Measurements from ENCODE around the gene BMAL1.

DNA sequence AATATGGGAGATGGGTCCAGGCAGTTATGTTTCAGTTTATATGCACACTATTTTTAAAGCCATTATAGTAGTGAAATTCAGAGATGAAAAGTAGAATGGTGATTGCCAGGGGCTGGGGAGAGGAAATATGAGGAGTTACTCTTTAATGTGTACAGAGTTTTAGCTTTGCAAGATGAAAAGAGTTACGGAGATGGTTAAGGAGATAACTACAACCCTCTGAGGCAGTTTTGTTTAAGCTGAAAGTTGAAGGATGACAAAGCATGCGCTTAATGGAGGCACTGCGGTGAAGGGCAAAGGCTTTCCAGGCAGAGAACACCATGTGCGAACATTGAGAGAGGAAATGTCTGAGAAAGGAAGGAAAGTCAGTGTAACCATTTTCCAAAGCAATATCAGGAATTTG is 18.2 kb upstream of the BMAL1 start:
- TF ChIP-seq, protein P1, sequence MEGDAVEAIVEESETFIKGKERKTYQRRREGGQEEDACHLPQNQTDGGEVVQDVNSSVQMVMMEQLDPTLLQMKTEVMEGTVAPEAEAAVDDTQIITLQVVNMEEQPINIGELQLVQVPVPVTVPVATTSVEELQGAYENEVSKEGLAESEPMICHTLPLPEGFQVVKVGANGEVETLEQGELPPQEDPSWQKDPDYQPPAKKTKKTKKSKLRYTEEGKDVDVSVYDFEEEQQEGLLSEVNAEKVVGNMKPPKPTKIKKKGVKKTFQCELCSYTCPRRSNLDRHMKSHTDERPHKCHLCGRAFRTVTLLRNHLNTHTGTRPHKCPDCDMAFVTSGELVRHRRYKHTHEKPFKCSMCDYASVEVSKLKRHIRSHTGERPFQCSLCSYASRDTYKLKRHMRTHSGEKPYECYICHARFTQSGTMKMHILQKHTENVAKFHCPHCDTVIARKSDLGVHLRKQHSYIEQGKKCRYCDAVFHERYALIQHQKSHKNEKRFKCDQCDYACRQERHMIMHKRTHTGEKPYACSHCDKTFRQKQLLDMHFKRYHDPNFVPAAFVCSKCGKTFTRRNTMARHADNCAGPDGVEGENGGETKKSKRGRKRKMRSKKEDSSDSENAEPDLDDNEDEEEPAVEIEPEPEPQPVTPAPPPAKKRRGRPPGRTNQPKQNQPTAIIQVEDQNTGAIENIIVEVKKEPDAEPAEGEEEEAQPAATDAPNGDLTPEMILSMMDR (IDR thresholded peaks at IDR 0.05), result no peak
- TF ChIP-seq, protein P2, sequence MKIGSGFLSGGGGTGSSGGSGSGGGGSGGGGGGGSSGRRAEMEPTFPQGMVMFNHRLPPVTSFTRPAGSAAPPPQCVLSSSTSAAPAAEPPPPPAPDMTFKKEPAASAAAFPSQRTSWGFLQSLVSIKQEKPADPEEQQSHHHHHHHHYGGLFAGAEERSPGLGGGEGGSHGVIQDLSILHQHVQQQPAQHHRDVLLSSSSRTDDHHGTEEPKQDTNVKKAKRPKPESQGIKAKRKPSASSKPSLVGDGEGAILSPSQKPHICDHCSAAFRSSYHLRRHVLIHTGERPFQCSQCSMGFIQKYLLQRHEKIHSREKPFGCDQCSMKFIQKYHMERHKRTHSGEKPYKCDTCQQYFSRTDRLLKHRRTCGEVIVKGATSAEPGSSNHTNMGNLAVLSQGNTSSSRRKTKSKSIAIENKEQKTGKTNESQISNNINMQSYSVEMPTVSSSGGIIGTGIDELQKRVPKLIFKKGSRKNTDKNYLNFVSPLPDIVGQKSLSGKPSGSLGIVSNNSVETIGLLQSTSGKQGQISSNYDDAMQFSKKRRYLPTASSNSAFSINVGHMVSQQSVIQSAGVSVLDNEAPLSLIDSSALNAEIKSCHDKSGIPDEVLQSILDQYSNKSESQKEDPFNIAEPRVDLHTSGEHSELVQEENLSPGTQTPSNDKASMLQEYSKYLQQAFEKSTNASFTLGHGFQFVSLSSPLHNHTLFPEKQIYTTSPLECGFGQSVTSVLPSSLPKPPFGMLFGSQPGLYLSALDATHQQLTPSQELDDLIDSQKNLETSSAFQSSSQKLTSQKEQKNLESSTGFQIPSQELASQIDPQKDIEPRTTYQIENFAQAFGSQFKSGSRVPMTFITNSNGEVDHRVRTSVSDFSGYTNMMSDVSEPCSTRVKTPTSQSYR (CRISPR knock-in tag; IDR thresholded peaks at IDR 0.05), result no peak

Data from WTC11 (cell line).